SU-DHL-6 (cell line): ENCODE data around the gene RGS6.

Experiments used
- CTCF ChIP-seq: fragments of 200-600 bp; sonication (generic); IDR thresholded peaks from one replicate; pipeline ENCODE4 v1.5.1; 2017; ENCODE audit warnings: antibody characterized with exemption, mild to moderate bottlenecking, low read length, moderate library complexity; ENCODE audit not compliant: insufficient read depth, poor library complexity, severe bottlenecking
- EZH2phosphoT487 ChIP-seq: fragments of 200-600 bp; sonication (generic), shearing (Covaris generic); conservative IDR thresholded peaks from 2 replicates; pipeline ENCODE4 v1.6.1; 2018; ENCODE audit warnings: mild to moderate bottlenecking, antibody characterized with exemption, low read length, moderate library complexity, mixed read lengths

GRCh38 chr14:72471346-72471745 lies 539.1 kb downstream of the RGS6 start:
- TF ChIP-seq CTCF (no peak), EZH2phosphoT487 (no peak)
